K562 (cell line): ENCODE measurements around the gene AP1M1. TPM values are rescaled to one million over a fixed set of nuclear protein-coding genes. Genes with fewer than 3 reads are reported as not detected.

ENCODE experiments used
- COPS2 ChIP-seq: fragments of 450-650 bp; conservative IDR thresholded peaks from 2 replicates; pipeline ENCODE4 v1.6.1; 2016; ENCODE audit warnings: mild to moderate bottlenecking, moderate library complexity
- E2F8 ChIP-seq: fragments of 450-650 bp; IDR thresholded peaks from 2 replicates; pipeline ENCODE4 v1.7.1; 2018; ENCODE audit warnings: mild to moderate bottlenecking, low read depth; ENCODE audit not compliant: partially characterized antibody
- IFI16 ChIP-seq: fragments of 250-450 bp; sonication (Bioruptor Pico); IDR thresholded peaks from 2 replicates; pipeline ENCODE4 v2.1.2; 2022; ENCODE audit warnings: mild to moderate bottlenecking, inconsistent platforms
- MLLT1 ChIP-seq, 2 experiments: fragments of 450-650 bp; IDR thresholded peaks; 2 replicates each; pipeline ENCODE4 v1.6.1; 2016
- NBN ChIP-seq: fragments of 450-650 bp; IDR thresholded peaks from 2 replicates; pipeline ENCODE4 v1.6.1; 2016; ENCODE audit warnings: low read depth, mild to moderate bottlenecking
- REST ChIP-seq, 2 experiments: fragments of 450-650 bp; formaldehyde crosslinking in 1 of 2; IDR thresholded peaks; 2 replicates each; pipeline versions ENCODE4 v1.4.0 to v1.6.1; 2014 to 2020; ENCODE audit warnings: mild to moderate bottlenecking in 2 of 2, borderline replicate concordance in 1 of 2, low read depth in 1 of 2
- SNRNP70 ChIP-seq: fragments of 200-400 bp; formaldehyde crosslinking; optimal IDR thresholded peaks from 2 replicates; pipeline ENCODE3; 2017; ENCODE audit warnings: low read depth, low read length
- TBL1XR1 ChIP-seq, 2 experiments: IDR thresholded peaks; 2 replicates each; pipeline ENCODE4 v1.6.1; 2012; ENCODE audit warnings: improper control_type of control experiment in 2 of 2, low read length in 2 of 2, mild to moderate bottlenecking in 1 of 2
- TRIM28 ChIP-seq: fragments of 450-650 bp; IDR thresholded peaks from 2 replicates; pipeline ENCODE4 v1.6.1; 2017
- ZBTB9 ChIP-seq: fragments of 450-650 bp; formaldehyde crosslinking; IDR thresholded peaks from 2 replicates; pipeline ENCODE4 v1.4.0; 2020; ENCODE audit warnings: mild to moderate bottlenecking, moderate library complexity
- ZNF232 ChIP-seq: sonication (generic); formaldehyde crosslinking; IDR thresholded peaks from 2 replicates; pipeline ENCODE4 v1.8.0; 2022; ENCODE audit warnings: mild to moderate bottlenecking, missing genetic modification reagents
- ZNF785 ChIP-seq: fragments of 250-450 bp; sonication (Bioruptor Pico); IDR thresholded peaks from 2 replicates; pipeline ENCODE4 v1.4.0; 2020; ENCODE audit warnings: mild to moderate bottlenecking
- polyA plus RNA-seq, 8 experiments: library from polyadenylated mRNA; depleted of rRNA in 4 of 8; stranded (reverse) in 5 of 8; unstranded in 3 of 8; fragments of >200 nt; fragmentation: Nextera tagmentation in 2 of 8; fragmentation: Illumina TruSeq in 1 of 8; extraction: Ambion mirVana in 2 of 8; extraction: Trizol in 1 of 8; gene quantifications; 2 replicates each; pipeline versions ENCODE4 v1.2.1 to v1.2.3, GENCODE V29; 2011 to 2014; ENCODE audit warnings: inconsistent platforms in 1 of 8, missing spikeins in 1 of 8
- total RNA-seq, 7 experiments: library from RNA; depleted of rRNA in 6 of 7; stranded (reverse); fragments of >200 nt in 6 of 7; fragmentation: Illumina TruSeq in 2 of 7; extraction: Trizol in 2 of 7; gene quantifications; 2 replicates each; pipeline versions ENCODE4 v1.2.1 to v1.2.3, GENCODE V29; 2011 to 2021; ENCODE audit warnings: low replicate concordance in 1 of 7
- TF ChIP-seq, protein P1 (sequence below): sonication (generic); formaldehyde crosslinking; IDR thresholded peaks from 2 replicates; pipeline ENCODE4 v1.8.1; 2023; ENCODE audit warnings: mild to moderate bottlenecking, missing genetic modification reagents

The AP1M1 gene
- total and polyA plus RNA-seq, 9 of the 15 experiments (the other 6 are each of a cell fraction or from before 2014, with no cell fraction given), result 0.87 to 56.2 (median 29.1) TPM

DNA sequence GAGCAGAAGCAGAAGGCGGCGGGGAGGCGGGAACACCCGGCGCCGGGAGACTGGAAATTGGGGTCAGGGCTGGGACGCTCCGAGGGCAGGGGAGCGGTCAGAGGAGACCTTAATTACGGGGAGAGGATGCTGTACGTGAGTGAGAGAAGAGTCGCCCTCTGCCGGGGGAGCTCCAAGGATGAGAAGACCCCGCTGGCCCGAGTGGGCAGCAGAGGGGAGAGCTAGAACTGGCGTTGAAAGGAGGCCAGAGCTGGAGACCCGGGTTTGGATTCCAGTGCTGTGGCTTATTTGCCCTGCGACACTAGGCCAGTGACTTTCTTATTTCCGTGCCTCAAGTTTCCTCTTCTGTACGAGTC is 12.0 kb upstream of the AP1M1 start (continued):
- TF ChIP-seq E2F8 (no peak), TRIM28 (no peak), ZNF785 (no peak), SNRNP70 (no peak), COPS2 (no peak), IFI16 (CRISPR knock-in tag) (no peak), ZNF232 (CRISPR knock-in tag) (no peak), NBN (no peak), MLLT1 (IDR thresholded peaks at IDR 0.05) (no peak), REST (IDR thresholded peaks at IDR 0.05; ENCODE audit: borderline replicate concordance) (peak; percentile 9; the same call in 1 of the 2 replicates), REST (CRISPR knock-in tag; IDR thresholded peaks at IDR 0.05; ENCODE audit: low read depth) (no peak), TBL1XR1 (IDR thresholded peaks at IDR 0.05; ENCODE audit: low read length in 2 of 2) (no peak), ZBTB9 (no peak)
- TF ChIP-seq, protein P1, sequence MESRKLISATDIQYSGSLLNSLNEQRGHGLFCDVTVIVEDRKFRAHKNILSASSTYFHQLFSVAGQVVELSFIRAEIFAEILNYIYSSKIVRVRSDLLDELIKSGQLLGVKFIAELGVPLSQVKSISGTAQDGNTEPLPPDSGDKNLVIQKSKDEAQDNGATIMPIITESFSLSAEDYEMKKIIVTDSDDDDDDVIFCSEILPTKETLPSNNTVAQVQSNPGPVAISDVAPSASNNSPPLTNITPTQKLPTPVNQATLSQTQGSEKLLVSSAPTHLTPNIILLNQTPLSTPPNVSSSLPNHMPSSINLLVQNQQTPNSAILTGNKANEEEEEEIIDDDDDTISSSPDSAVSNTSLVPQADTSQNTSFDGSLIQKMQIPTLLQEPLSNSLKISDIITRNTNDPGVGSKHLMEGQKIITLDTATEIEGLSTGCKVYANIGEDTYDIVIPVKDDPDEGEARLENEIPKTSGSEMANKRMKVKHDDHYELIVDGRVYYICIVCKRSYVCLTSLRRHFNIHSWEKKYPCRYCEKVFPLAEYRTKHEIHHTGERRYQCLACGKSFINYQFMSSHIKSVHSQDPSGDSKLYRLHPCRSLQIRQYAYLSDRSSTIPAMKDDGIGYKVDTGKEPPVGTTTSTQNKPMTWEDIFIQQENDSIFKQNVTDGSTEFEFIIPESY (CRISPR knock-in tag), result no peak
